ENCODE data around the gene PITPNM3.

Gene PITPNM3

DNA sequence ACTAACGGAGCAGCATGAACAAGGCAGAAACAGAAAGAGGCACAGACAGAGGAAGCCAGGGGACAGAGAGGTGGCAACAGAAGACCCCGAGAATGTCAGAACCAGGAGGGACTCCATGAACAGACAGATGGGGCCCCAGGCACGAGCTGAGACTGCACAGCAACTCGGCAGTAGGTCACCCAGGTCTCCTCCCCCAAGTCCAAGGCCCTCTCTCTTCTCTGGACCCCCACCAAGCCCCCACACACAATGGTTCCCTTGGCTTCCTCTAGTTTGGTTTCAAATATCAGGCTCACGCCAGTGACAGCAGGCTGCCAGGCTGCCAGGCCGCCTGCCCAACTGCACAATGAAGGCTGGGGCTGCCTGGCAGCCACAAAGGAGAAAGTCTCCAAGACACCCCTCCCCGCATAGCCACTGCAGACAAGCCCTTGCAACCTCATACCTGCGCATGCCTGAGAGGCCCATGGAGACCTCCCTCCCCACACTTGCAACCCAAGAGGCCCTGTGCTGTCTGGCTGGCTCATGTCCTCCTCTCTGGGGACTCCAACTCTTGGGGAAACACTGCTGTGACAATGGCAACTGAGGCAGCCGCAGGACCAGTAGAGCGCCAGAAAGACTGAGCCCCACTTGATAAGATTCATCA is 57.3 kb downstream of the PITPNM3 start:
- H3K36me3 ChIP-seq (ENCODE audit: insufficient read depth, low read length) = no peaks in the 10 kb centered on the region
- no peak overlapping the region for H2AFZ ChIP-seq (ENCODE audit: low read length)
- no peaks in the 10 kb centered on the region for H3K9me3 ChIP-seq (ENCODE audit: insufficient read depth, low read depth, low read length)
- H3K9me2 ChIP-seq (replicated peaks; ENCODE audit: low read depth, low read length) = no peaks in the 10 kb centered on the region
- H3K4me1 ChIP-seq (ENCODE audit: insufficient read depth, low read length, poor library complexity, severe bottlenecking) = peaks cover 14% of the 10 kb centered on the region
- H4K20me1 ChIP-seq (ENCODE audit: insufficient read depth, low read length, poor library complexity, severe bottlenecking) = no peaks in the 10 kb centered on the region
- H3K4me2 ChIP-seq (ENCODE audit: low read depth, low read length, poor library complexity, severe bottlenecking) = no peak overlapping the region
- H3K9ac ChIP-seq (ENCODE audit: low read depth, low read length, poor library complexity, severe bottlenecking) = no peak overlapping the region
- no peaks in the 10 kb centered on the region for H3K79me2 ChIP-seq (ENCODE audit: insufficient read depth, low read length)
- H3K27me3 ChIP-seq (ENCODE audit: insufficient read depth, low read length, poor library complexity, severe bottlenecking) = no peaks in the 10 kb centered on the region
- TF ChIP-seq EZH2phosphoT487 (IDR thresholded peaks at IDR 0.05; ENCODE audit: borderline replicate concordance) = no peak
- TF ChIP-seq, protein P1, sequence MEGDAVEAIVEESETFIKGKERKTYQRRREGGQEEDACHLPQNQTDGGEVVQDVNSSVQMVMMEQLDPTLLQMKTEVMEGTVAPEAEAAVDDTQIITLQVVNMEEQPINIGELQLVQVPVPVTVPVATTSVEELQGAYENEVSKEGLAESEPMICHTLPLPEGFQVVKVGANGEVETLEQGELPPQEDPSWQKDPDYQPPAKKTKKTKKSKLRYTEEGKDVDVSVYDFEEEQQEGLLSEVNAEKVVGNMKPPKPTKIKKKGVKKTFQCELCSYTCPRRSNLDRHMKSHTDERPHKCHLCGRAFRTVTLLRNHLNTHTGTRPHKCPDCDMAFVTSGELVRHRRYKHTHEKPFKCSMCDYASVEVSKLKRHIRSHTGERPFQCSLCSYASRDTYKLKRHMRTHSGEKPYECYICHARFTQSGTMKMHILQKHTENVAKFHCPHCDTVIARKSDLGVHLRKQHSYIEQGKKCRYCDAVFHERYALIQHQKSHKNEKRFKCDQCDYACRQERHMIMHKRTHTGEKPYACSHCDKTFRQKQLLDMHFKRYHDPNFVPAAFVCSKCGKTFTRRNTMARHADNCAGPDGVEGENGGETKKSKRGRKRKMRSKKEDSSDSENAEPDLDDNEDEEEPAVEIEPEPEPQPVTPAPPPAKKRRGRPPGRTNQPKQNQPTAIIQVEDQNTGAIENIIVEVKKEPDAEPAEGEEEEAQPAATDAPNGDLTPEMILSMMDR (conservative IDR thresholded peaks at IDR 0.05; ENCODE audit: low read length) = no peak
- no peaks in the 10 kb centered on the region for H3F3A ChIP-seq (ENCODE audit: low read depth)
- no peak overlapping the region for H3K4me3 ChIP-seq (ENCODE audit: low read length, poor library complexity, severe bottlenecking)

- no peak overlapping the region for H3K9ac ChIP-seq (ENCODE audit: low read depth, low read length, poor library complexity, severe bottlenecking)
- TF ChIP-seq EZH2phosphoT487 (IDR thresholded peaks at IDR 0.05; ENCODE audit: borderline replicate concordance) = no peak
Observed at GRCh38 chr17:6498356-6498755, 58.0 kb downstream of the PITPNM3 start.

DNA sequence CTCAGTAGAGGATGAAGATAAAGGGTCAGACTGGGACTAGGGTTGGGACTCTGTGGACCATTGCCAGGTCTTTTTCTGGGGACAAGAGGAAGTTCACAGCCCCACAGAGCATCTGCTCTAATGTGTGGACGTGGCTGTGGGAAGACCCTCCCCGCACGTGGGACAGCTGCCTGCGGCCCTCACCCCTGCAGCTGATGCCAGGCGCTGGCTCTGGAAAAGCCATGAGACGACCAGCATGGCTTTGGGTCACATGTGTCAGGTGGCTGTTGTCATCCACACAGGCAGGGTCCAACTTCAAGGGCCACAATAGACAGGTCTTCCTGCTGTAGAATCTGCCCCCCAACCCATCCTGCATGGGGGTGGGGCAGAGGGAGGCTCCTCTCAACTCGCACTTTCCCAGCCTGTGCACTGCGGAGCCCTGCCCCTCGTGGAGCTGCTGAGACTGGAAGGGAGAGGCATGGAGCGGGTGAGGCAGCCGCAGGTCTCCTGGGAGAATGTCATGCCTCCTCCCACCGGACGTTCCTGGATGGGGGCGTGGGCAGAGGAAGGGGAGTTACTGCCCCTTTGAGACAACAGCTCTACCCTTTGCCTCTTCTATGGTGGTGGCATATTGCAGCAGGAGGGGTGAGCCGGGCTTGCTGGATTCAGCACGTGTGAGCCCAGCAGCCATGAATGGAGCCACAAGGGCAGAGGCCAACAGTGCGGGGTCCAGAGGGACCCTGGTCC is 58.7 kb downstream of the PITPNM3 start:
- H3K4me3 ChIP-seq (ENCODE audit: low read length, poor library complexity, severe bottlenecking) = no peak overlapping the region
- H3F3A ChIP-seq (ENCODE audit: low read depth) = no peaks in the 10 kb centered on the region
- no peak overlapping the region for H3K9ac ChIP-seq (ENCODE audit: low read depth, low read length, poor library complexity, severe bottlenecking)
- H3K79me2 ChIP-seq (ENCODE audit: insufficient read depth, low read length) = no peaks in the 10 kb centered on the region
- H3K4me1 ChIP-seq (ENCODE audit: insufficient read depth, low read length, poor library complexity, severe bottlenecking) = peaks cover 14% of the 10 kb centered on the region
- no peaks in the 10 kb centered on the region for H3K9me2 ChIP-seq (replicated peaks; ENCODE audit: low read depth, low read length)
- H3K4me2 ChIP-seq (ENCODE audit: low read depth, low read length, poor library complexity, severe bottlenecking) = no peak overlapping the region
- TF ChIP-seq, protein P1 (conservative IDR thresholded peaks at IDR 0.05; ENCODE audit: low read length) = no peak
- no peak for TF ChIP-seq EZH2phosphoT487 (IDR thresholded peaks at IDR 0.05; ENCODE audit: borderline replicate concordance)
- H3K27me3 ChIP-seq (ENCODE audit: insufficient read depth, low read length, poor library complexity, severe bottlenecking) = no peaks in the 10 kb centered on the region
- no peaks in the 10 kb centered on the region for H4K20me1 ChIP-seq (ENCODE audit: insufficient read depth, low read length, poor library complexity, severe bottlenecking)
- H3K9me3 ChIP-seq (ENCODE audit: insufficient read depth, low read depth, low read length) = no peaks in the 10 kb centered on the region
- no peaks in the 10 kb centered on the region for H3K36me3 ChIP-seq (ENCODE audit: insufficient read depth, low read length)
- H2AFZ ChIP-seq (ENCODE audit: low read length) = no peak overlapping the region

More at GRCh38 chr17:6498356-6498755, 58.0 kb downstream of the PITPNM3 start:
- H3K9me2 ChIP-seq (replicated peaks; ENCODE audit: low read depth, low read length) = no peaks in the 10 kb centered on the region
- H2AFZ ChIP-seq (ENCODE audit: low read length) = no peak overlapping the region
- H3K9me3 ChIP-seq (ENCODE audit: insufficient read depth, low read depth, low read length) = no peaks in the 10 kb centered on the region
- no peaks in the 10 kb centered on the region for H3F3A ChIP-seq (ENCODE audit: low read depth)
- no peaks in the 10 kb centered on the region for H3K79me2 ChIP-seq (ENCODE audit: insufficient read depth, low read length)
- H4K20me1 ChIP-seq (ENCODE audit: insufficient read depth, low read length, poor library complexity, severe bottlenecking) = no peaks in the 10 kb centered on the region
- H3K4me2 ChIP-seq (ENCODE audit: low read depth, low read length, poor library complexity, severe bottlenecking) = no peak overlapping the region
- no peaks in the 10 kb centered on the region for H3K27me3 ChIP-seq (ENCODE audit: insufficient read depth, low read length, poor library complexity, severe bottlenecking)
- peaks cover 14% of the 10 kb centered on the region for H3K4me1 ChIP-seq (ENCODE audit: insufficient read depth, low read length, poor library complexity, severe bottlenecking)
- no peaks in the 10 kb centered on the region for H3K36me3 ChIP-seq (ENCODE audit: insufficient read depth, low read length)
- H3K4me3 ChIP-seq (ENCODE audit: low read length, poor library complexity, severe bottlenecking) = no peak overlapping the region

All from Loucy (cell line).